GM12865 (cell line): Measurements from ENCODE around the gene C17orf113.

Source experiments
- DNase-seq: peaks from one replicate; pipeline ENCODE4 v3.0.0; 2010; ENCODE audit warnings: low read depth
- H3K4me3 ChIP-seq: 2 replicates; pipeline ENCODE4 v1.5.1; 2011; ENCODE audit warnings: mild to moderate bottlenecking, low read depth, low read length, control low read depth
- TF ChIP-seq, protein P1 (sequence below): IDR thresholded peaks from 2 replicates; pipeline ENCODE4 v1.5.1; 2011; ENCODE audit warnings: low read length, control low read depth, low read depth, inconsistent platforms; ENCODE audit not compliant: insufficient read depth; ENCODE audit errors: missing control alignments

Gene C17orf113

DNA sequence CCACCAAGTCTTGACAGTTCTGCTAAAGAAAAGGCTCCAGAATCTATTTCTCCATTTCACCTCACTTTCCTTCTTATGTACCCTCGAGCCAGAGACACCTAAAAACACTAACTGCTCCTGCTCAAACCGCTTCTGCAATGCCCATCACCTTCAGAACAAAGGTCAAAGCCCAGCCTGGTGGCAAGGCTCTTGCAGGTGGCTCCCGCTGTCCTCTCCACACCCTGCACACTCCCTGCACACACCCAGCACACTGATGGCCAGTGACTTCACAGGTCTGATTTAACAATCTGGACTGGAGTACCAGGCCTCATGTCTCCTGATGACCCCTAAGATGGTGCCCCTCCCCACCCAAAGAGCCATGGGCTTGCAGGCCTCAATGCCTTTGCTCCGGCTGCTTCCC is 9.8 kb upstream of the C17orf113 start:
- no peak for DNase-seq
- H3K4me3 ChIP-seq: no peak overlapping the region
- TF ChIP-seq, protein P1, sequence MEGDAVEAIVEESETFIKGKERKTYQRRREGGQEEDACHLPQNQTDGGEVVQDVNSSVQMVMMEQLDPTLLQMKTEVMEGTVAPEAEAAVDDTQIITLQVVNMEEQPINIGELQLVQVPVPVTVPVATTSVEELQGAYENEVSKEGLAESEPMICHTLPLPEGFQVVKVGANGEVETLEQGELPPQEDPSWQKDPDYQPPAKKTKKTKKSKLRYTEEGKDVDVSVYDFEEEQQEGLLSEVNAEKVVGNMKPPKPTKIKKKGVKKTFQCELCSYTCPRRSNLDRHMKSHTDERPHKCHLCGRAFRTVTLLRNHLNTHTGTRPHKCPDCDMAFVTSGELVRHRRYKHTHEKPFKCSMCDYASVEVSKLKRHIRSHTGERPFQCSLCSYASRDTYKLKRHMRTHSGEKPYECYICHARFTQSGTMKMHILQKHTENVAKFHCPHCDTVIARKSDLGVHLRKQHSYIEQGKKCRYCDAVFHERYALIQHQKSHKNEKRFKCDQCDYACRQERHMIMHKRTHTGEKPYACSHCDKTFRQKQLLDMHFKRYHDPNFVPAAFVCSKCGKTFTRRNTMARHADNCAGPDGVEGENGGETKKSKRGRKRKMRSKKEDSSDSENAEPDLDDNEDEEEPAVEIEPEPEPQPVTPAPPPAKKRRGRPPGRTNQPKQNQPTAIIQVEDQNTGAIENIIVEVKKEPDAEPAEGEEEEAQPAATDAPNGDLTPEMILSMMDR: no peak

DNA sequence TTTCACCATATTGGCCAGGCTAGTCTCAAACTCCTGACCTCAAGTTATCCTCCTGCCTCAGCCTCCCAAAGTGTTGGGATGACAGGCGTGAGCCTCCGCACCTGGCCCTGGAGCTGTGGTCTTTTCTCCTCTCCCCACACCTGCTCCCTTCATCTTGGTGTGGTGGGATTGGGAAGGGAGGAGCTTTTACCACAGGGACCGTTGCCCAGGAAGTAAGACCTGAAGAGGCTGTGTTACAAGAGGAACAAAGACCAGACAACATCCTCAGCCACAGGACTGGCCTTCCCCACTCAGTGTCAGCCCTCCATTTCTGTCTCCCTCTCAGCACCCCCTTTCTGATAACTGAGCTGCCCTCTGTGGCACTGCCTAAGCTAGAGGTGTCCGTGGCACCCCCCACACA is 9.4 kb upstream of the C17orf113 start:
- no peak overlapping the region for H3K4me3 ChIP-seq
- TF ChIP-seq, protein P1: no peak
- DNase-seq: no peak

DNA sequence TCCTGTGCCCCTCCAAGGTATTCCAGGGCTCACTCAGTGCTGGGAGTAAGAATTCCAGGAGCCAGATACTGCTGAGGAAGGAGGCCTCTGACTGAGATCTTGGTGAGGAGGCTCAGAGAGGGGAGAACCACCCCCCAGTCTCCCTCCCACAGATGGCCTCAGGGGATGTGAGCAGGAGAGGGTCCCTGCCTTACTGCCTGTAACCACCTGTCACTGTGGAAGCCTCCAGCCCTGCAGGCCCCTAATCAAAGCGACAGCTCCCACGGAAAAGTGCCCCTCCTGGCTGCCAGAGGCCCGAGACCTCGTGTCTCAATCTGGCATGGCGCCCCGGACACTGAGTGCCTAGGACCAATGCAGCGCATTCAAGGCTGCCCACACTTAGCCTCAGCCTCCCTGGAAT is 7.7 kb upstream of the C17orf113 start:
- DNase-seq: no peak
- no peak overlapping the region for H3K4me3 ChIP-seq
- TF ChIP-seq, protein P1: no peak

DNA sequence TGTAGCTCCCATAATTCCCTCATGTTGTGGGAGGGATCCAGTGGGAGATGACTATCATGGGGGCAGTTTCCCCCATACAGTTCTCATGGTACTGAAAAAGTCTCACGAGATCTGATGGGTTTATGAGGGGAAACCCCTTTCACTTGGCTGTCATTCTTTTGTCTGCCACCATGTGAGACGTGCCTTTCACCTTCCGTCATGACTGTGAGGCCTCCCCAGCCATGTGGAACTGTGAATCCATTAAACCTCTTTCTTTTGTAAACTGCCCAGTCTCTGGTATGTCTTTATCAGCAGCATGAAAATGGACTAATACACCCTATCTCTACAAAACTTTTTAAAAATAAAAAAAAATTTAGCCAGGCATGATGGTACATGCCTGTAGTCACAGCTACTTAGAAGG is 6.2 kb upstream of the C17orf113 start:
- no peak overlapping the region for H3K4me3 ChIP-seq
- TF ChIP-seq, protein P1: no peak
- DNase-seq: no peak

DNA sequence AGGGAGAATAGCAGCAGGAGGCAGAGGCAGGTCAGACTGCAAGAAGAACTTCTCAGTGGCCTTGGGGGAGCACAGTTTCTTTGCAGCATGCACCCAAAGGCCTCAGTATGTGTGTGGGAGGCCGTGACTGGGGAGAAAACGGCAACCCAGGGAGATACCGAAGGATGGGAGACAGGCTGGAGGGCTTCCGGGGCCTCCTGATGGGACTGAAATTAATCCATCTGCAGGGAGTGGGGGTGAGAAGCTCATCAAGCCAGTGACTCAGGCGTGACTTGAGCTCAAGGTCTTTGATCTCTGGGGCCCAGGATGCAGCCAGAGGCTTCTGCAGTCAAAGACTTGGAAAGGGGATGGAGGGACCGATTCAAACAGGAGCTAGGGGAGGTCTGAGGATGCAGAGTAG is 5.1 kb upstream of the C17orf113 start:
- H3K4me3 ChIP-seq: no peak overlapping the region
- TF ChIP-seq, protein P1: no peak
- no peak for DNase-seq

DNA sequence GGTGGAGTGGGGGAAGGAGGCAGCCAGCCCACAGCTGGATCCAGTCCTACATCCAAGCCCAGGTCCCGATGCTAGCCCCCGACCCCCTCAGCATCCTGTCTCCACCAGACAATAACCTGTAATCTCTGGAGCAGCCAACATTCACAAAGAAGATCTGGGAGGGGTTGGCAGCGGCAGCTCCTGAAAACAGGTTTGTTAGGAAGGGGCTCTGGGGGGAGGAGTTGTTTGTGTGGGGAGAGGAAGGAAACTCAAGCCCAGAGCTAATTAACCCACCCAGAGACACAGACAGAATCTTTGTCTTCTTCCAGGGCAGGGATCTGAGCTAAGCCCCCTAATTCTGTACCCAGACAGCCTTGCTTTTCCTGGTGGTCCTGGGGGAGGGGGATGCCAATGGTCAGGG is 4.6 kb upstream of the C17orf113 start:
- no peak for DNase-seq
- TF ChIP-seq, protein P1: no peak
- H3K4me3 ChIP-seq: no peak overlapping the region

DNA sequence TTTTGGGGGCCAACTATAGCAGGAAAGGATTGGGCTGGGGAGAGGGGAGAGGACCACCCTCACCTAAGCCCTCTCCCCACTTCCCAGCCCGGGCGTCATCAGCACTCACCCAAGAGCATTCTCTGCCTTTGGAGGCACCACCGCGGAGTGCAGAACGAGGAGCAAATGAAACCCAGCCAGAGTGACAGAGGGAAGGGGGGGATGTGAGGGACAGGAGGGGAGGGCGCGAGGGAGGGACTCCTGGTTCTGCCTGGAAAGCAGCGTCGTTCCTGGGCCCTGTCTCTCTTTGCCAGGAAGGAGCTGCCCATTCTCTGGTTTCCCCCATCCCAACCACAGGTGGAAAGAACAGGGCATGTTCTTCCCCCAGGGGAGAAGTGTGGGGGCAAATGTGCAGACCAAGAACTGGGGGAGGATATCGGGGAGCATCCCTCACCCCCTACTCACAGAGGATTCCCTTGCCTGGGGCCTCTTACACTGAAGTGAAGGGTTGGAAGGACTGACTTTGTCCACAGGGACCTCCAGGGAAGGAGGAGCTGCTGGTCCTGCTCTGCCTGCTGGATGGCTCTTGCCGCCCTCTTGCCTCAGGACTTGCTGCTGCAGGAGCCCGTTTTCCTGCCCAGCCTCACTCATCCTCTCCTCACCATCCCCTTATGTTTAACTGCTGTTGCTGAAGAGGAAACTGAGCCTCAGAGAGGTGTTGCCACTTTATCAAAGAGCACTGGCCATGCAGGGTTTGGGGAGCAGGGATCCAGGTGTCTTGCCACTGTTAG is 3.5 kb upstream of the C17orf113 start:
- no peak for DNase-seq
- no peak overlapping the region for H3K4me3 ChIP-seq
- TF ChIP-seq, protein P1: no peak
